PC-9 (cell line): ENCODE measurements around the gene CNN2. TPM values are rescaled to one million over a fixed set of nuclear protein-coding genes. Genes with fewer than 3 reads are reported as not detected.
A peak's percentile ranks its signal among the peaks of the same experiment; 100 is the strongest.

Source experiments
- BruUV-seq: library from RNA; stranded (reverse); fragments of 400-500 nt; replicated peaks from 2 replicates; lab custom pipeline; 2021; lab: Mats Ljungman, UMichigan
- CTCF ChIA-PET: fragments of 300-600 bp; sonication (Branson Sonifier 250); formaldehyde crosslinking; loops from one replicate; lab custom pipeline; 2022; ENCODE audit warnings: antibody characterized with exemption; lab: Charles Lee
- POLR2A ChIA-PET: fragments of 300-600 bp; sonication (Branson Sonifier 250); formaldehyde crosslinking; loops from one replicate; lab custom pipeline; 2022; ENCODE audit warnings: antibody characterized with exemption; ENCODE audit not compliant: unreplicated experiment; lab: Charles Lee
- DNase-seq, 2 experiments: peaks; one replicate each; pipeline versions ENCODE4 v3.0.0 to v3.0.0-alpha.2; 2015 to 2022; ENCODE audit warnings: mixed read lengths in 1 of 2
- H2AFZ ChIP-seq: fragments of 200-600 bp; sonication (generic); 2 replicates; pipeline ENCODE4 v1.8.1; 2017; ENCODE audit warnings: antibody characterized with exemption
- H3F3A ChIP-seq: fragments of 200-600 bp; sonication (generic); 2 replicates; pipeline ENCODE4 v1.8.1; 2017; ENCODE audit warnings: antibody characterized with exemption, mild to moderate bottlenecking, low read depth; ENCODE audit not compliant: insufficient read depth
- H3K27ac ChIP-seq: fragments of 200-600 bp; sonication (generic); 2 replicates; pipeline ENCODE4 v1.6.1; 2016; ENCODE audit warnings: mixed run types
- H3K27me3 ChIP-seq: fragments of 200-600 bp; sonication (generic); 2 replicates; pipeline ENCODE4 v1.6.1; 2016; ENCODE audit warnings: low read depth, mixed run types; ENCODE audit not compliant: insufficient read depth
- H3K36me3 ChIP-seq: fragments of 200-600 bp; sonication (generic); 2 replicates; pipeline ENCODE4 v1.6.1; 2016; ENCODE audit warnings: low read depth, mixed run types
- H3K4me1 ChIP-seq: fragments of 200-600 bp; sonication (generic); replicated peaks from 2 replicates; pipeline ENCODE4 v1.6.1; 2016; ENCODE audit warnings: mixed run types; ENCODE audit not compliant: insufficient read depth
- H3K4me2 ChIP-seq: fragments of 200-600 bp; sonication (generic); 2 replicates; pipeline ENCODE4 v1.6.1; 2017; ENCODE audit warnings: mixed run types
- H3K4me3 ChIP-seq: fragments of 200-600 bp; sonication (generic); 2 replicates; pipeline ENCODE4 v1.6.1; 2016; ENCODE audit warnings: mixed run types
- H3K79me2 ChIP-seq: fragments of 200-600 bp; sonication (generic); 2 replicates; pipeline ENCODE4 v1.6.1; 2017; ENCODE audit warnings: low read depth, mixed run types
- H3K9me2 ChIP-seq: fragments of 200-600 bp; sonication (generic); 2 replicates; pipeline ENCODE4 v1.8.1; 2017; ENCODE audit warnings: mild to moderate bottlenecking; ENCODE audit not compliant: insufficient read depth
- H3K9me3 ChIP-seq: fragments of 200-600 bp; sonication (generic); 2 replicates; pipeline ENCODE4 v1.8.1; 2016; ENCODE audit warnings: low read depth; ENCODE audit not compliant: insufficient read depth
- H4K20me1 ChIP-seq: fragments of 200-600 bp; sonication (generic); 2 replicates; pipeline ENCODE4 v1.8.1; 2017; ENCODE audit not compliant: insufficient read depth
- CTCF ChIP-seq: fragments of 200-600 bp; sonication (generic); conservative IDR thresholded peaks from 2 replicates; pipeline ENCODE4 v1.6.1; 2017; ENCODE audit warnings: mixed run types, antibody characterized with exemption, mild to moderate bottlenecking, moderate library complexity
- EZH2 ChIP-seq: fragments of 200-600 bp; sonication (generic); IDR thresholded peaks from 2 replicates; pipeline ENCODE4 v1.8.0; 2017; ENCODE audit warnings: antibody characterized with exemption, low read depth
- intact Hi-C: fragments of 100-400 bp; cut with micrococcal nuclease; formaldehyde crosslinking; loops from one replicate; pipeline ENCODE4 v1.10.0; 2022; ENCODE audit not compliant: unreplicated experiment
- total RNA-seq: library from RNA; stranded (reverse); gene quantifications from 2 replicates; pipeline ENCODE4 v1.2.3, GENCODE V29; 2021

The CNN2 gene
- total RNA-seq, 1 experiment from 2014 or later, result 206 TPM

- Histone ChIP-seq H3K27me3 (no peaks in the 10 kb centered on the region), H4K20me1 (peaks cover 21% of the 10 kb centered on the region), H3K9me3 (no peaks in the 10 kb centered on the region), H3K36me3 (no peaks in the 10 kb centered on the region), H3K4me2 (no peak overlapping the region), H3K9me2 (no peaks in the 10 kb centered on the region), H3F3A (peaks cover 42% of the 10 kb centered on the region; the same call in 1 of the 2 replicates), H2AFZ (no peak overlapping the region), H3K79me2 (peaks cover 6% of the 10 kb centered on the region), H3K4me1 (peaks cover 5% of the 10 kb centered on the region), H3K4me3 (no peak overlapping the region), H3K27ac (no peak overlapping the region)
- DNase-seq, result no peak
- POLR2A ChIA-PET, result no interaction called here
- BruUV-seq, result no TSS peak
- TF ChIP-seq CTCF, result peak; percentile 36; the same call in 1 of the 2 replicates
- no peak for TF ChIP-seq EZH2
- intact Hi-C loops, result loop anchor here (10.0 kb wide), 1 partner anchor 135 kb away; the partner anchor contains the start of genes CFD and ELANE
- CTCF ChIA-PET, result no interaction called here
Observed at GRCh38 chr19:989381-990081, 36.9 kb upstream of the CNN2 start.

- intact Hi-C loops, result no loop called here
- no peak overlapping the region for H3K4me2 ChIP-seq
- CTCF ChIA-PET, result no interaction called here
Observed at GRCh38 chr19:990119-990571, 36.3 kb upstream of the CNN2 start.

GRCh38 chr19:990746-991145 is 35.7 kb upstream of the CNN2 start:
- ChIA-PET CTCF (no interaction called here), POLR2A (no interaction called here)
- Histone ChIP-seq H3F3A (peaks cover 46% of the 10 kb centered on the region; the same call in 1 of the 2 replicates), H3K27ac (no peak overlapping the region), H3K27me3 (no peaks in the 10 kb centered on the region), H3K4me3 (no peak overlapping the region), H3K4me1 (peaks cover 18% of the 10 kb centered on the region), H2AFZ (no peak overlapping the region), H3K79me2 (no peaks in the 10 kb centered on the region), H3K9me3 (no peaks in the 10 kb centered on the region), H3K9me2 (no peaks in the 10 kb centered on the region), H4K20me1 (peaks cover 33% of the 10 kb centered on the region), H3K4me2 (no peak overlapping the region), H3K36me3 (no peaks in the 10 kb centered on the region)
- DNase-seq, result no peak
- intact Hi-C loops, result no loop called here
- BruUV-seq, result no TSS peak
- no peak for TF ChIP-seq CTCF
- no peak for TF ChIP-seq EZH2

More at GRCh38 chr19:990119-990571, 36.3 kb upstream of the CNN2 start:
- TF ChIP-seq EZH2 (no peak), CTCF (no peak)
- Histone ChIP-seq H3K4me3 (no peak overlapping the region), H3K79me2 (peaks cover under 1% of the 10 kb centered on the region; the same call in 1 of the 2 replicates), H3K9me3 (no peaks in the 10 kb centered on the region), H3K36me3 (no peaks in the 10 kb centered on the region), H3F3A (peaks cover 44% of the 10 kb centered on the region; the same call in 1 of the 2 replicates), H3K27ac (no peak overlapping the region), H3K27me3 (no peaks in the 10 kb centered on the region), H3K4me1 (peaks cover 12% of the 10 kb centered on the region), H4K20me1 (peaks cover 27% of the 10 kb centered on the region), H3K9me2 (no peaks in the 10 kb centered on the region), H2AFZ (no peak overlapping the region)
- no peak for DNase-seq
- no TSS peak for BruUV-seq
- POLR2A ChIA-PET, result no interaction called here
